ENCODE data around the gene CYB5B. TPM values are rescaled to one million over a fixed set of nuclear protein-coding genes. Genes with fewer than 3 reads are reported as not detected.

The CYB5B gene
- polyA plus RNA-seq, 1 of the 3 experiments (the other 2 are of a cell fraction) = 64.4 TPM

DNA sequence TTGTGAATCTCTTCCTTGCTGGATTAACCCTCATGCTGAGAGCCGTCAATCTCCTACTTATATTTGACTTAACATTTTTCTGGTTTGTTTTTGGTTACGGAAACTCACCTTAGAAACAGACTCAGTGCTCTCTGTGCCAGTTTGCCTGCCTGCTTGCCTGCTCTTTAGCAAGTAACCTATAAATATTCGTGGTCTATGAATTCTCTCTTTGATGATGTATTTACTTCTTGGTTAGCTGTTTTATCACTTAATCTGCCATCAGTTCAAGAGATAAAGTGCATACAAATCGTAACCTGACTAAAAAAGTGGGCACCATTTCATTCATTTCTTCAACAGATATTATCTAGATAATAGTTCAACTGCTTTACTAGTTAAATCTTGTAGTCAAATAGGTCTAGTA is 26.7 kb downstream of the CYB5B start:
- H3K36me3 ChIP-seq (replicated peaks in 1 of 2; ENCODE audit: control insufficient read depth in 1 of 2, insufficient read depth in 2 of 2, low read length in 1 of 2) = peaks cover 12 to 48% of the 10 kb centered on the region in 2 experiments
- POLR2A ChIA-PET = no interaction called here
- no peak for TF ChIP-seq FOSL2 (IDR thresholded peaks at IDR 0.05; ENCODE audit: borderline replicate concordance, low read depth)
- TF ChIP-seq, protein P1, sequence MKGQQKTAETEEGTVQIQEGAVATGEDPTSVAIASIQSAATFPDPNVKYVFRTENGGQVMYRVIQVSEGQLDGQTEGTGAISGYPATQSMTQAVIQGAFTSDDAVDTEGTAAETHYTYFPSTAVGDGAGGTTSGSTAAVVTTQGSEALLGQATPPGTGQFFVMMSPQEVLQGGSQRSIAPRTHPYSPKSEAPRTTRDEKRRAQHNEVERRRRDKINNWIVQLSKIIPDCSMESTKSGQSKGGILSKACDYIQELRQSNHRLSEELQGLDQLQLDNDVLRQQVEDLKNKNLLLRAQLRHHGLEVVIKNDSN (IDR thresholded peaks at IDR 0.05; ENCODE audit: borderline replicate concordance, low read depth) = no peak
- no peak for TF ChIP-seq CHD2 (IDR thresholded peaks at IDR 0.05; ENCODE audit: low read length, partially characterized antibody)
- TF ChIP-seq NRF1 (IDR thresholded peaks at IDR 0.05; ENCODE audit: low read depth, low read length) = no peak
- TF ChIP-seq, protein P2, sequence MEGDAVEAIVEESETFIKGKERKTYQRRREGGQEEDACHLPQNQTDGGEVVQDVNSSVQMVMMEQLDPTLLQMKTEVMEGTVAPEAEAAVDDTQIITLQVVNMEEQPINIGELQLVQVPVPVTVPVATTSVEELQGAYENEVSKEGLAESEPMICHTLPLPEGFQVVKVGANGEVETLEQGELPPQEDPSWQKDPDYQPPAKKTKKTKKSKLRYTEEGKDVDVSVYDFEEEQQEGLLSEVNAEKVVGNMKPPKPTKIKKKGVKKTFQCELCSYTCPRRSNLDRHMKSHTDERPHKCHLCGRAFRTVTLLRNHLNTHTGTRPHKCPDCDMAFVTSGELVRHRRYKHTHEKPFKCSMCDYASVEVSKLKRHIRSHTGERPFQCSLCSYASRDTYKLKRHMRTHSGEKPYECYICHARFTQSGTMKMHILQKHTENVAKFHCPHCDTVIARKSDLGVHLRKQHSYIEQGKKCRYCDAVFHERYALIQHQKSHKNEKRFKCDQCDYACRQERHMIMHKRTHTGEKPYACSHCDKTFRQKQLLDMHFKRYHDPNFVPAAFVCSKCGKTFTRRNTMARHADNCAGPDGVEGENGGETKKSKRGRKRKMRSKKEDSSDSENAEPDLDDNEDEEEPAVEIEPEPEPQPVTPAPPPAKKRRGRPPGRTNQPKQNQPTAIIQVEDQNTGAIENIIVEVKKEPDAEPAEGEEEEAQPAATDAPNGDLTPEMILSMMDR (IDR thresholded peaks at IDR 0.05) = no peak
- no peak for TF ChIP-seq POLR2AphosphoS5 (IDR thresholded peaks at IDR 0.05; ENCODE audit: low read depth, low read length)
- TF ChIP-seq RXRA (IDR thresholded peaks at IDR 0.05; ENCODE audit: borderline replicate concordance, low read depth) = no peak
- no peak for TF ChIP-seq ELF1 (IDR thresholded peaks at IDR 0.05)
- no peak for TF ChIP-seq EZH2phosphoT487 (IDR thresholded peaks at IDR 0.05; ENCODE audit: borderline replicate concordance, low read depth)
- TF ChIP-seq, protein P3, sequence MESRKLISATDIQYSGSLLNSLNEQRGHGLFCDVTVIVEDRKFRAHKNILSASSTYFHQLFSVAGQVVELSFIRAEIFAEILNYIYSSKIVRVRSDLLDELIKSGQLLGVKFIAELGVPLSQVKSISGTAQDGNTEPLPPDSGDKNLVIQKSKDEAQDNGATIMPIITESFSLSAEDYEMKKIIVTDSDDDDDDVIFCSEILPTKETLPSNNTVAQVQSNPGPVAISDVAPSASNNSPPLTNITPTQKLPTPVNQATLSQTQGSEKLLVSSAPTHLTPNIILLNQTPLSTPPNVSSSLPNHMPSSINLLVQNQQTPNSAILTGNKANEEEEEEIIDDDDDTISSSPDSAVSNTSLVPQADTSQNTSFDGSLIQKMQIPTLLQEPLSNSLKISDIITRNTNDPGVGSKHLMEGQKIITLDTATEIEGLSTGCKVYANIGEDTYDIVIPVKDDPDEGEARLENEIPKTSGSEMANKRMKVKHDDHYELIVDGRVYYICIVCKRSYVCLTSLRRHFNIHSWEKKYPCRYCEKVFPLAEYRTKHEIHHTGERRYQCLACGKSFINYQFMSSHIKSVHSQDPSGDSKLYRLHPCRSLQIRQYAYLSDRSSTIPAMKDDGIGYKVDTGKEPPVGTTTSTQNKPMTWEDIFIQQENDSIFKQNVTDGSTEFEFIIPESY (IDR thresholded peaks at IDR 0.05; ENCODE audit: borderline replicate concordance, low read depth) = no peak
- no peak overlapping the region for H3K4me3 ChIP-seq (ENCODE audit: low read depth in 2 of 2, low read length in 1 of 2)
- peaks cover 5% of the 10 kb centered on the region for H3F3A ChIP-seq (replicated peaks; ENCODE audit: insufficient read depth)
- H3K9ac ChIP-seq = no peak overlapping the region
- H2AFZ ChIP-seq (ENCODE audit: low read depth) = no peak overlapping the region
- H3K4me2 ChIP-seq = no peak overlapping the region
- peaks cover 9% of the 10 kb centered on the region for H3K79me2 ChIP-seq (ENCODE audit: insufficient read depth)
- no peaks in the 10 kb centered on the region for H3K27me3 ChIP-seq (ENCODE audit: insufficient read depth)
- H3K27ac ChIP-seq (ENCODE audit: low read depth in 2 of 2, low read length in 1 of 2) = no peak overlapping the region
- H4K20me1 ChIP-seq (ENCODE audit: insufficient read depth) = no peaks in the 10 kb centered on the region
- peaks cover 2 to 6% of the 10 kb centered on the region in 2 experiments; a peak in 2 of 4 replicates for H3K4me1 ChIP-seq (ENCODE audit: control insufficient read depth in 1 of 2, insufficient read depth in 2 of 2, low read depth in 1 of 2, low read length in 1 of 2)
- CTCF ChIA-PET = no interaction called here
- no peaks in the 10 kb centered on the region for H3K9me3 ChIP-seq
- no peaks in the 10 kb centered on the region for H3K9me2 ChIP-seq
- no peak for DNase-seq
- WGBS (ENCODE audit: low lambda C conversion rate) = 80% methylated on average over 4 of the region's 4 CpGs

- no peak overlapping the region for H2AFZ ChIP-seq (ENCODE audit: low read depth)
- no peaks in the 10 kb centered on the region for H4K20me1 ChIP-seq (ENCODE audit: insufficient read depth)
- WGBS (ENCODE audit: low lambda C conversion rate) = 87% methylated on average over 1 of the region's 1 CpG
- H3K27ac ChIP-seq (ENCODE audit: low read depth in 2 of 2, low read length in 1 of 2) = no peak overlapping the region
- ChIA-PET POLR2A (no interaction called here), CTCF (interaction anchor here (1.1 to 1.4 kb wide), 2 partner anchors 11 to 23 kb away, joined by 3 read pairs; no protein-coding TSS in a partner anchor)
- H3K9ac ChIP-seq = no peak overlapping the region
- TF ChIP-seq POLR2AphosphoS5 (IDR thresholded peaks at IDR 0.05; ENCODE audit: low read depth, low read length) (no peak), FOXM1 (IDR thresholded peaks at IDR 0.05; ENCODE audit: low read depth) (no peak), NFIC (IDR thresholded peaks at IDR 0.05; ENCODE audit: borderline replicate concordance) (no peak), JUND (IDR thresholded peaks at IDR 0.05) (no peak), FOXJ3 (CRISPR knock-in tag; IDR thresholded peaks at IDR 0.05) (no peak), TEAD4 (IDR thresholded peaks at IDR 0.05; ENCODE audit: borderline replicate concordance, insufficient read depth) (no peak), CHD2 (IDR thresholded peaks at IDR 0.05; ENCODE audit: low read length, partially characterized antibody) (no peak), EP300 (IDR thresholded peaks at IDR 0.05; ENCODE audit: borderline replicate concordance in 1 of 2, low read depth in 1 of 2, low read length in 1 of 2) (no peak), MEF2A (IDR thresholded peaks at IDR 0.05; ENCODE audit: borderline replicate concordance, low read depth) (no peak), RCOR1 (IDR thresholded peaks at IDR 0.05; ENCODE audit: low read length) (no peak)
- TF ChIP-seq, protein P1 (IDR thresholded peaks at IDR 0.05; ENCODE audit: borderline replicate concordance, low read depth) = no peak
- H3K9me2 ChIP-seq = no peaks in the 10 kb centered on the region
- peaks cover 5% of the 10 kb centered on the region for H3F3A ChIP-seq (replicated peaks; ENCODE audit: insufficient read depth)
- H3K79me2 ChIP-seq (ENCODE audit: insufficient read depth) = peaks cover 10% of the 10 kb centered on the region; the same call in 1 of the 2 replicates
- H3K27me3 ChIP-seq (ENCODE audit: insufficient read depth) = no peaks in the 10 kb centered on the region
- no peak overlapping the region for H3K4me3 ChIP-seq (ENCODE audit: low read depth in 2 of 2, low read length in 1 of 2)
- H3K9me3 ChIP-seq = no peaks in the 10 kb centered on the region
- no peaks in the 10 kb centered on the region; a peak in 2 of 4 replicates for H3K4me1 ChIP-seq (ENCODE audit: control insufficient read depth in 1 of 2, insufficient read depth in 2 of 2, low read depth in 1 of 2, low read length in 1 of 2)
- H3K36me3 ChIP-seq (replicated peaks in 1 of 2; ENCODE audit: control insufficient read depth in 1 of 2, insufficient read depth in 2 of 2, low read length in 1 of 2) = peaks cover 12 to 37% of the 10 kb centered on the region in 2 experiments
- H3K4me2 ChIP-seq = no peak overlapping the region
- no peak for DNase-seq
Observed at GRCh38 chr16:69453936-69454335, 29.5 kb downstream of the CYB5B start.

Measured in SK-N-SH (cell line).